HCT116 (cell line): ENCODE data around the gene EXOSC6. TPM values are rescaled to one million over a fixed set of nuclear protein-coding genes. Genes with fewer than 3 reads are reported as not detected.
A peak's percentile ranks its signal among the peaks of the same experiment; 100 is the strongest.

Experiments
- ATAC-seq: fragments of 200-7000 bp; cut with Tn5 transposase; 2 replicates; pipeline ENCODE4 v1.9.1; 2020; ENCODE audit warnings: mild to moderate bottlenecking, moderate library complexity
- BruUV-seq: library from RNA; stranded (reverse); fragments of 400-500 nt; replicated peaks from 2 replicates; lab custom pipeline; 2021; lab: Mats Ljungman, UMichigan
- CTCF ChIA-PET: fragments of 300-600 bp; sonication (Branson Sonifier 250); formaldehyde crosslinking; loops from one replicate; lab custom pipeline; 2021; ENCODE audit warnings: antibody characterized with exemption; lab: Charles Lee
- POLR2A ChIA-PET: fragments of 300-600, 350-600 bp; sonication (Branson Sonifier 250); formaldehyde crosslinking; loops from one replicate; lab custom pipeline; 2021; ENCODE audit warnings: antibody characterized with exemption; lab: Charles Lee
- RAD21 ChIA-PET, 2 experiments: fragments of 300-600 bp; sonication (Branson Sonifier 250); formaldehyde crosslinking; loops; one replicate each; lab custom pipeline; 2023; ENCODE audit warnings: low total read pairs in 2 of 2; ENCODE audit not compliant: uncharacterized antibody in 2 of 2, unreplicated experiment in 2 of 2, low non-redundant PET in 1 of 2; lab: Charles Lee
- DNase-seq: peaks from one replicate; pipeline ENCODE4 v3.0.0-alpha.2; 2010; ENCODE audit warnings: low read depth, low spot score
- H2AFZ ChIP-seq: fragments of 200-600 bp; shearing (Covaris generic), sonication (generic); 2 replicates; pipeline ENCODE4 v1.6.1; 2017; ENCODE audit warnings: low read depth, mixed run types, mixed read lengths, antibody characterized with exemption, low read length; ENCODE audit not compliant: poor library complexity, severe bottlenecking
- H3K27ac ChIP-seq: 2 replicates; pipeline ENCODE4 v1.5.1; 2012; ENCODE audit warnings: low read depth, low read length
- H3K27me3 ChIP-seq: fragments of 200-600 bp; sonication (generic); 2 replicates; pipeline ENCODE4 v1.6.1; 2016; ENCODE audit warnings: mixed run types, low read length, mixed read lengths; ENCODE audit not compliant: insufficient read depth
- H3K36me3 ChIP-seq, 2 experiments: fragments of 200-500 bp in 1 of 2; fragments of 200-600 bp in 1 of 2; sonication (Bioruptor generic) in 1 of 2; sonication (generic) in 1 of 2; 2 replicates each; pipeline versions ENCODE4 v1.5.1 to v1.6.1; 2014 to 2016; ENCODE audit warnings: low read length in 2 of 2, inconsistent platforms in 1 of 2, mixed read lengths in 1 of 2, mixed run types in 1 of 2; ENCODE audit not compliant: insufficient read depth in 2 of 2, control insufficient read depth in 1 of 2
- H3K4me1 ChIP-seq, 2 experiments: fragments of 200-600 bp in 1 of 2; sonication (generic) in 1 of 2; 2 replicates each; pipeline versions ENCODE4 v1.5.1 to v1.6.1; 2012 to 2017; ENCODE audit warnings: low read length in 2 of 2, inconsistent platforms in 1 of 2, mild to moderate bottlenecking in 1 of 2, mixed read lengths in 1 of 2, mixed run types in 1 of 2, moderate library complexity in 1 of 2; ENCODE audit not compliant: insufficient read depth in 2 of 2, control insufficient read depth in 1 of 2
- H3K4me2 ChIP-seq: fragments of 200-600 bp; sonication (generic); 2 replicates; pipeline ENCODE4 v1.6.1; 2017; ENCODE audit warnings: mixed run types, low read length, mixed read lengths
- H3K4me3 ChIP-seq, 2 experiments: fragments of 200-600 bp in 1 of 2; sonication (generic) in 1 of 2; replicated peaks in 1 of 2; 2 replicates each; pipeline ENCODE4 v1.5.1; 2011 to 2016; ENCODE audit warnings: low read length in 2 of 2, control low read depth in 1 of 2, low read depth in 1 of 2, mild to moderate bottlenecking in 1 of 2, mixed read lengths in 1 of 2, mixed run types in 1 of 2
- H3K79me2 ChIP-seq: fragments of 200-600 bp; sonication (generic); 2 replicates; pipeline ENCODE4 v1.6.1; 2017; ENCODE audit warnings: mild to moderate bottlenecking, mixed run types, low read length, moderate library complexity, mixed read lengths; ENCODE audit not compliant: insufficient read depth
- H3K9ac ChIP-seq: fragments of 200-600 bp; sonication (generic); 2 replicates; pipeline ENCODE4 v1.6.1; 2016; ENCODE audit warnings: low read length, mixed read lengths
- H3K9me2 ChIP-seq: fragments of 200-600 bp; sonication (generic), shearing (Covaris generic); 2 replicates; pipeline ENCODE4 v1.6.1; 2017; ENCODE audit warnings: mixed run types, mild to moderate bottlenecking, moderate library complexity; ENCODE audit not compliant: insufficient read depth
- H3K9me3 ChIP-seq, 2 experiments: fragments of 200-500 bp in 1 of 2; fragments of 200-600 bp in 1 of 2; sonication (Bioruptor generic) in 1 of 2; sonication (generic) in 1 of 2; 2 replicates each; pipeline ENCODE4 v1.6.1; 2014 to 2017; ENCODE audit warnings: low read length in 2 of 2, mixed read lengths in 2 of 2, inconsistent platforms in 1 of 2, low read depth in 1 of 2, mild to moderate bottlenecking in 1 of 2, mixed run types in 1 of 2, moderate library complexity in 1 of 2; ENCODE audit not compliant: control insufficient read depth in 1 of 2, insufficient read depth in 1 of 2
- H4K20me1 ChIP-seq: fragments of 200-600 bp; sonication (generic), shearing (Covaris generic); 2 replicates; pipeline ENCODE4 v1.6.1; 2017; ENCODE audit warnings: mixed run types, mild to moderate bottlenecking, moderate library complexity; ENCODE audit not compliant: insufficient read depth
- CBX3 ChIP-seq: IDR thresholded peaks from 2 replicates; pipeline ENCODE4 v1.6.1; 2012; ENCODE audit warnings: low read depth
- CTCF ChIP-seq, 3 experiments: fragments of 200-600 bp in 1 of 3; sonication (generic) in 1 of 3; IDR thresholded peaks in 2 of 3; conservative IDR thresholded peaks in 1 of 3; 2 replicates each; pipeline ENCODE4 v1.5.1; 2012 to 2017; ENCODE audit warnings: low read depth in 2 of 3, low read length in 2 of 3, antibody characterized with exemption in 1 of 3, borderline replicate concordance in 1 of 3, control low read depth in 1 of 3, mild to moderate bottlenecking in 1 of 3, mixed read lengths in 1 of 3, mixed run types in 1 of 3, moderate library complexity in 1 of 3; ENCODE audit not compliant: insufficient read depth in 1 of 3
- EGR1 ChIP-seq: IDR thresholded peaks from 2 replicates; pipeline ENCODE4 v1.6.1; 2012; ENCODE audit warnings: low read depth
- ELF1 ChIP-seq: IDR thresholded peaks from 2 replicates; pipeline ENCODE4 v1.6.1; 2012; ENCODE audit warnings: low read depth, borderline replicate concordance
- FOSL1 ChIP-seq: IDR thresholded peaks from 2 replicates; pipeline ENCODE4 v1.6.1; 2012; ENCODE audit warnings: low read depth
- JUND ChIP-seq: IDR thresholded peaks from 2 replicates; pipeline ENCODE4 v1.6.1; 2012
- YY1 ChIP-seq: IDR thresholded peaks from 2 replicates; pipeline ENCODE4 v1.6.1; 2011; ENCODE audit warnings: low read length, low read depth, moderate library complexity, mild to moderate bottlenecking; ENCODE audit not compliant: insufficient replicate concordance; ENCODE audit errors: extremely low read depth
- ZFX ChIP-seq: fragments of 450-650 bp; IDR thresholded peaks from 2 replicates; pipeline ENCODE4 v1.6.1; 2017
- intact Hi-C: fragments of 100-400 bp; cut with micrococcal nuclease; formaldehyde crosslinking; loops from 2 replicates; pipeline ENCODE4 v1.10.0; 2022
- total RNA-seq: library from RNA; stranded (reverse); gene quantifications from one replicate; pipeline ENCODE4 v1.2.1, GENCODE V29; 2021; ENCODE audit not compliant: unreplicated experiment

Gene EXOSC6
- total RNA-seq, 1 experiment from 2014 or later: 22.9 TPM

GRCh38 chr16:70298988-70299938, 47.5 kb upstream of the EXOSC6 start, which contains the start of gene DDX19B (continued):
- TF ChIP-seq YY1 (peak; percentile 49), CBX3 (peak; percentile 68; the same call in 1 of the 2 replicates), EGR1 (peak; percentile 82), FOSL1 (no peak), ELF1 (peak; percentile 39; the same call in 1 of the 2 replicates), JUND (no peak), ZFX (no peak)
- TF ChIP-seq, all 23 proteins: peak for 12

- Histone ChIP-seq H3K27me3 (no peaks in the 10 kb centered on the region), H3K9me3 (no peaks in the 10 kb centered on the region), H3K4me2 (no peak overlapping the region), H3K79me2 (peaks cover 15% of the 10 kb centered on the region), H4K20me1 (no peaks in the 10 kb centered on the region), H3K9me2 (no peaks in the 10 kb centered on the region), H3K27ac (no peak overlapping the region), H3K4me3 (no peak overlapping the region), H3K36me3 (no peaks in the 10 kb centered on the region), H3K4me1 (peaks cover 4 to 12% of the 10 kb centered on the region in 2 experiments; a peak in 2 of 4 replicates), H3K9ac (no peak overlapping the region), H2AFZ (no peak overlapping the region)
- intact Hi-C loops: no loop called here
- TF ChIP-seq CTCF (IDR thresholded peaks at IDR 0.05 in 2 of 3, conservative IDR thresholded peaks at IDR 0.05 in 1 of 3; ENCODE audit: borderline replicate concordance in 1 of 3, insufficient read depth in 1 of 3, low read depth in 2 of 3, low read length in 2 of 3): no peak
- BruUV-seq: no TSS peak
- ChIA-PET POLR2A (no interaction called here), CTCF (no interaction called here), RAD21 (no interaction called here)
- ATAC-seq: no peak
- DNase-seq: no peak
Measured at GRCh38 chr16:70295634-70296033, 43.9 kb upstream of the EXOSC6 start.
